ENCODE data around the gene LYSET. TPM values are rescaled to one million over a fixed set of nuclear protein-coding genes. Genes with fewer than 3 reads are reported as not detected.
"Not testable (repeated sequence)": the region's sequence is repeated elsewhere in the genome, so short reads cannot be mapped to it uniquely, and the experiment has no call there.

Gene LYSET
- total RNA-seq = 10 to 100 TPM; 10.8 to 14.9 (median 11.4) TPM

GRCh38 chr14:93184391-93185348 is at the start of gene LYSET, which contains the start of gene MOAP1:
Gene LYSET (plus strand): TSS chr14:93185317. CDS start chr14:93185406, 89 bp downstream.
Gene MOAP1 (minus strand): TSS chr14:93184897. CDS start chr14:93184242, 655 bp downstream.
- DNase-seq (ENCODE audit: low spot score in 2 of 2) = peak; percentile 81 to 86
- intact Hi-C loops (cut with DNase I; ENCODE audit: low total_unique reads) = no loop called here
- TF ChIP-seq POLR2A (IDR thresholded peaks at IDR 0.05) (no peak), CTCF (IDR thresholded peaks at IDR 0.05) (peak in 1 of 3 donors; percentile 24), POLR2AphosphoS5 (IDR thresholded peaks at IDR 0.05) (peak; percentile 46 to 74 (median 69))
- H3K9me3 ChIP-seq = no peaks in the 10 kb centered on the region
- peak within 1 kb of the TSS; percentile 92 to 98 for H3K27ac ChIP-seq
- H3K4me1 ChIP-seq = peaks cover 0 to 20% of the 10 kb centered on the region in 2 donors
- H3K27me3 ChIP-seq = no peaks in the 10 kb centered on the region
- H3K36me3 ChIP-seq = no peaks in the 10 kb centered on the region
- peak within 1 kb of the TSS; percentile 92 to 97 (median 96) for H3K4me3 ChIP-seq

GRCh38 chr14:93135399-93135798 is 49.7 kb upstream of the LYSET start:
- TF ChIP-seq POLR2AphosphoS5 (IDR thresholded peaks at IDR 0.05) (no peak), POLR2A (IDR thresholded peaks at IDR 0.05) (no peak), CTCF (IDR thresholded peaks at IDR 0.05) (no peak)
- H3K27ac ChIP-seq = peak overlapping the region; percentile 41 to 48
- H3K4me1 ChIP-seq = no peaks in the 10 kb centered on the region
- no peak overlapping the region for H3K4me3 ChIP-seq
- no peaks in the 10 kb centered on the region for H3K9me3 ChIP-seq
- DNase-seq (ENCODE audit: low spot score in 2 of 2) = peak; percentile 24 to 59
- intact Hi-C loops (cut with DNase I; ENCODE audit: low total_unique reads) = no loop called here
- no peaks in the 10 kb centered on the region for H3K36me3 ChIP-seq
- no peaks in the 10 kb centered on the region for H3K27me3 ChIP-seq

GRCh38 chr14:93136009-93136408 is 49.1 kb upstream of the LYSET start:
- Histone ChIP-seq H3K36me3 (no peaks in the 10 kb centered on the region), H3K9me3 (no peaks in the 10 kb centered on the region), H3K4me3 (no peak overlapping the region), H3K27ac (peak overlapping the region; percentile 41 to 48), H3K27me3 (no peaks in the 10 kb centered on the region), H3K4me1 (no peaks in the 10 kb centered on the region)
- TF ChIP-seq POLR2AphosphoS5 (IDR thresholded peaks at IDR 0.05) = no peak
- TF ChIP-seq POLR2A (IDR thresholded peaks at IDR 0.05) = no peak
- TF ChIP-seq CTCF (IDR thresholded peaks at IDR 0.05) = no peak
- intact Hi-C loops (cut with DNase I; ENCODE audit: low total_unique reads) = no loop called here
- DNase-seq (ENCODE audit: low spot score in 2 of 2) = no peak

GRCh38 chr14:93136508-93136907 is 48.6 kb upstream of the LYSET start:
- DNase-seq (ENCODE audit: low spot score in 2 of 2); H3K27ac ChIP-seq; H3K27me3 ChIP-seq; H3K4me1 ChIP-seq; H3K36me3 ChIP-seq; H3K4me3 ChIP-seq; intact Hi-C loops (cut with DNase I; ENCODE audit: low total_unique reads); H3K9me3 ChIP-seq: not testable (repeated sequence)

GRCh38 chr14:93137864-93138263 is 47.3 kb upstream of the LYSET start:
- Histone ChIP-seq H3K27ac (no peak overlapping the region), H3K9me3 (no peaks in the 10 kb centered on the region), H3K4me1 (no peaks in the 10 kb centered on the region), H3K4me3 (no peak overlapping the region), H3K36me3 (no peaks in the 10 kb centered on the region), H3K27me3 (no peaks in the 10 kb centered on the region)
- intact Hi-C loops (cut with DNase I; ENCODE audit: low total_unique reads) = loop anchor here (2.0 kb wide), 1 partner anchor 65 kb away; no protein-coding TSS in a partner anchor
- DNase-seq (ENCODE audit: low spot score in 2 of 2) = peak in 1 of 2 donors; percentile 70
- TF ChIP-seq CTCF (IDR thresholded peaks at IDR 0.05) (no peak), POLR2A (IDR thresholded peaks at IDR 0.05) (no peak), POLR2AphosphoS5 (IDR thresholded peaks at IDR 0.05) (no peak)
